Activated T-cell treated with anti-CD3 and anti-CD28 coated beads, Interleukin-2, amount 50 U/mL, for 24 hours (primary cell): ENCODE measurements around the gene ZNF17.
A peak's percentile ranks its signal among the peaks of the same experiment; 100 is the strongest.

Experiments
- DNase-seq: peaks from one replicate; pipeline ENCODE4 v3.0.0-alpha.2; 2020
- H3K27ac Mint-ChIP-seq: 2 replicates; pipeline ENCODE4 v1.8.0; 2020; ENCODE audit warnings: mild to moderate bottlenecking, mixed read lengths
- H3K27me3 Mint-ChIP-seq: 2 replicates; pipeline ENCODE4 v1.8.0; 2020; ENCODE audit warnings: mixed read lengths
- H3K36me3 Mint-ChIP-seq: 2 replicates; pipeline ENCODE4 v1.8.0; 2020; ENCODE audit warnings: low read depth, mixed read lengths
- H3K4me1 Mint-ChIP-seq: 2 replicates; pipeline ENCODE4 v1.8.0; 2020; ENCODE audit warnings: low read depth, mixed read lengths
- H3K4me3 Mint-ChIP-seq: 2 replicates; pipeline ENCODE4 v1.8.0; 2020; ENCODE audit warnings: mild to moderate bottlenecking, moderate library complexity, mixed read lengths
- H3K9me3 Mint-ChIP-seq: 2 replicates; pipeline ENCODE4 v1.8.0; 2020; ENCODE audit warnings: mixed read lengths

The ZNF17 gene

DNA sequence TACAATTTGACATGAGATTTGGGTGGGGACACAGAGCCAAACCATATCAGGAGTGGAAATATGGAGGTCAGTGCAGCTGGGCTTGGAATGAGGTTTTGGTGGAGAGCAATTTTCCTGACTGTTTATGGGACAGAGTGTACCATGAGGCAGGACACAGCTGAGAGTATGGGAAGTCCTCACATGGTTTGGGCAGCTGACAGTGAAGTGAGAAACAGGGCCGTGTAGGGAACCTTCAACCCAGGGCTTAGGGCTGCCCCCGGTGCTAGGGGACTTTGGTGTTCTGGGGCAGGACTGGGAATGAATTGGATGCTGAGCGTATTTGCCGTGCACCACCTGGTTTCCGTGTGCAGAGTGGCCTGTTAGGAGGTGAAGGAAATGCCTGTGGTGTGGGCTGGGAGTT, 15.3 kb upstream of the ZNF17 start:
- Mint-ChIP-seq H3K36me3 (peaks cover 95% of the 10 kb centered on the region), H3K4me3 (no peak overlapping the region), H3K27ac (no peak overlapping the region), H3K27me3 (no peaks in the 10 kb centered on the region), H3K4me1 (peaks cover 25% of the 10 kb centered on the region), H3K9me3 (peaks cover 63% of the 10 kb centered on the region)
- DNase-seq = no peak

DNA sequence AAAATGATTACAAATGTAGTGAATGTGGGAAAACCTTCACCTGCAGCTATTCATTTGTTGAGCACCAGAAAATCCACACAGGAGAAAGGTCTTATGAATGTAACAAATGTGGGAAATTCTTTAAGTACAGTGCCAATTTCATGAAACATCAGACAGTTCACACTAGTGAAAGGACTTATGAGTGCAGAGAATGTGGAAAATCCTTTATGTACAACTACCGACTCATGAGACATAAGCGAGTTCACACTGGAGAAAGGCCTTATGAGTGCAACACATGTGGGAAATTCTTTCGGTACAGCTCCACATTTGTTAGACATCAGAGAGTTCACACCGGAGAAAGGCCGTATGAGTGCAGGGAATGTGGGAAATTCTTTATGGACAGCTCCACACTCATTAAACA, 12.1 kb upstream of the ZNF17 start:
- Mint-ChIP-seq H3K27ac (no peak overlapping the region), H3K27me3 (no peaks in the 10 kb centered on the region), H3K36me3 (peaks cover 86% of the 10 kb centered on the region), H3K4me1 (peaks cover 6% of the 10 kb centered on the region), H3K9me3 (peaks cover 66% of the 10 kb centered on the region), H3K4me3 (no peak overlapping the region)
- DNase-seq = no peak

GRCh38 chr19:57403737-57404563, 7.0 kb upstream of the ZNF17 start:
- Mint-ChIP-seq H3K36me3 (peaks cover 35% of the 10 kb centered on the region), H3K27ac (no peak overlapping the region), H3K4me3 (no peak overlapping the region), H3K27me3 (no peaks in the 10 kb centered on the region), H3K9me3 (peaks cover 21% of the 10 kb centered on the region), H3K4me1 (peaks cover 6% of the 10 kb centered on the region)
- no peak for DNase-seq

DNA sequence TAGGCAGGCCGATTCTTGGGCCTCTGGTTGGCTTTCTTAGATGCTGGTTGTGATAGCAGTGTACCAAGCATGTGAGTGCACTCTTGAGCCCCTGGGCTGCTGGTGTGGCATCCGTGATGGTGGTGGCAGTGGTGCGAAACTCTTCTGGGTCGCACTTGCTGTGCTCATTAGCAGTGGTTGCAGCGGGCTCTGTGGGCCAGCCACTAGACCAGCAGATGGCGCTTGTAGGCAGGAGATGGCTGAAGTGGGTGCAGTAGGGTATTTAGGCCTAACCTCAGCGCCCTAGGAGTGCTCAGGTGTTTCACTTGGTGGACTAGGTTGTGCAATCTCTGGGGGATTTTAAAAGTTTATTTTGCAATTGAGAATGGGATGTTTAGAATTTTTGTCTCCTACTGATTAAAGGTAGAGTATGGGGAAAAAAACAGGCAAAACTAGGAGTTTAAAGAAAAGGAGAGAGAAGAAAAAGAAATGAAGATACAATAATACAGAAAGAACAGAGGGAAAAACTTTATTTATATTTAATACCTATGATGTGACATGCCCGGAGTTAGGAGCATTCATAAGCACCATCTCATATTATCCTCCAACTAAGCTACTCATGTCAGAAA, 4.3 kb upstream of the ZNF17 start:
- no peak overlapping the region for H3K4me3 Mint-ChIP-seq
- no peaks in the 10 kb centered on the region for H3K27me3 Mint-ChIP-seq
- H3K36me3 Mint-ChIP-seq = peaks cover 19% of the 10 kb centered on the region
- H3K4me1 Mint-ChIP-seq = peaks cover 14% of the 10 kb centered on the region
- peaks cover 16% of the 10 kb centered on the region for H3K9me3 Mint-ChIP-seq
- H3K27ac Mint-ChIP-seq = no peak overlapping the region
- peak; percentile 76 for DNase-seq

DNA sequence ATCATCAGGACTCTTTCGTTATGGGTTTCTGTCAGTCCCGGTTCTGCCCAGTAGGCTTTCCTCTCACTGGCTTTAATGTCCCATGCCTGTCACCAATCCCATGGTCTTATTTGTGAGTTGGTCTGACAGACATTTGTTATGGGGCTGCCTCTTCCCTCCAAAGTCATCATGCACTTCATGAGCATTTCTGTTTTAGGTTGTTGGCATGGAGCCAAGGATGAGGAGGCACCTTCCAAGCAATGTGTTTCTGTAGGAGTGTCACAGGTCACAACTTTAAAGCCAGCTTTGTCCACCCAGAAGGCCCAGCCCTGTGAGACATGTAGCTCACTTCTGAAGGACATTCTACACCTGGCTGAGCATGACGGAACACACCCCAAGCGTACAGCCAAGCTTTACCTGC, 8.5 kb downstream of the ZNF17 start:
- Mint-ChIP-seq H3K4me3 (no peak overlapping the region), H3K27ac (no peak overlapping the region), H3K4me1 (peaks cover 6% of the 10 kb centered on the region), H3K27me3 (no peaks in the 10 kb centered on the region), H3K9me3 (peaks cover 65% of the 10 kb centered on the region), H3K36me3 (peaks cover 90% of the 10 kb centered on the region)
- DNase-seq = no peak

- no peak overlapping the region for H3K4me3 Mint-ChIP-seq
- H3K36me3 Mint-ChIP-seq = peaks cover 77% of the 10 kb centered on the region
- DNase-seq = no peak
- peaks cover under 1% of the 10 kb centered on the region for H3K4me1 Mint-ChIP-seq
- peaks cover 57% of the 10 kb centered on the region for H3K9me3 Mint-ChIP-seq
- no peak overlapping the region for H3K27ac Mint-ChIP-seq
- H3K27me3 Mint-ChIP-seq = no peaks in the 10 kb centered on the region
These were observed 10.1 kb downstream of the ZNF17 start for GRCh38 chr19:57421037-57421436.

DNA sequence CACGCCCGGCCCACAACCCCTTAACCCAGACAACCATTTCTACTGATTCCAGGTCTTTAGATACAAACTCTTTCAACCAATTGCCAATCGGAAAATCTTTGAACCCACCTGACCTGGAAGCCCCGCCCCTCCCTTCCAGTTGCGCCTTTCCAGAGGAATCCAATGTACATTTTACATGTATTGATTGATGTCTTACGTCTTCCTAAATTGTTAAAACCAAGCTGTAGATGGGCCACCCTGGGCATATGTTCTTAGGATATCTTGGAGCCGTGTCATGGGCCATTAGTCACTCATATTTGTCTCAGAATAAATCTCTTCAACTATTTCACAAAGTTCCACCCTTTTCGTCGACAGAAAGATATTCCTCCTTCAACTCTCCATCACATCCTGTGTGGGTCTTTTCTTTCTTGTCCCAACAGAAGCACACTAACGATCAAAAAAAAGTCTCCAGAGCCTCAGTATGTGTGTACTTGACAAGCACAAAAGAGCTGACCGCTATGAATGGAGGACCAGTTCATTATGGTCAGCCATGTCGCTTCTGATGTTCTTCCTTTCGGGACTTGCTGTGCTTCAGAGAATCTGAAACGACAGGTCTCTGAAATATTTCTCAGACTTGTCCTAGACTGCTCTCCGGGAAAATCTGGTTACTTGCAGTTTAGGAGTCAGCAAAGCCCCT, 23.6 kb downstream of the ZNF17 start:
- Mint-ChIP-seq H3K9me3 (peaks cover 44% of the 10 kb centered on the region), H3K4me3 (peak overlapping the region; percentile 97), H3K36me3 (peaks cover 60% of the 10 kb centered on the region), H3K27ac (peak overlapping the region; percentile 97), H3K27me3 (no peaks in the 10 kb centered on the region), H3K4me1 (peaks cover 28% of the 10 kb centered on the region)
- DNase-seq = no peak

DNA sequence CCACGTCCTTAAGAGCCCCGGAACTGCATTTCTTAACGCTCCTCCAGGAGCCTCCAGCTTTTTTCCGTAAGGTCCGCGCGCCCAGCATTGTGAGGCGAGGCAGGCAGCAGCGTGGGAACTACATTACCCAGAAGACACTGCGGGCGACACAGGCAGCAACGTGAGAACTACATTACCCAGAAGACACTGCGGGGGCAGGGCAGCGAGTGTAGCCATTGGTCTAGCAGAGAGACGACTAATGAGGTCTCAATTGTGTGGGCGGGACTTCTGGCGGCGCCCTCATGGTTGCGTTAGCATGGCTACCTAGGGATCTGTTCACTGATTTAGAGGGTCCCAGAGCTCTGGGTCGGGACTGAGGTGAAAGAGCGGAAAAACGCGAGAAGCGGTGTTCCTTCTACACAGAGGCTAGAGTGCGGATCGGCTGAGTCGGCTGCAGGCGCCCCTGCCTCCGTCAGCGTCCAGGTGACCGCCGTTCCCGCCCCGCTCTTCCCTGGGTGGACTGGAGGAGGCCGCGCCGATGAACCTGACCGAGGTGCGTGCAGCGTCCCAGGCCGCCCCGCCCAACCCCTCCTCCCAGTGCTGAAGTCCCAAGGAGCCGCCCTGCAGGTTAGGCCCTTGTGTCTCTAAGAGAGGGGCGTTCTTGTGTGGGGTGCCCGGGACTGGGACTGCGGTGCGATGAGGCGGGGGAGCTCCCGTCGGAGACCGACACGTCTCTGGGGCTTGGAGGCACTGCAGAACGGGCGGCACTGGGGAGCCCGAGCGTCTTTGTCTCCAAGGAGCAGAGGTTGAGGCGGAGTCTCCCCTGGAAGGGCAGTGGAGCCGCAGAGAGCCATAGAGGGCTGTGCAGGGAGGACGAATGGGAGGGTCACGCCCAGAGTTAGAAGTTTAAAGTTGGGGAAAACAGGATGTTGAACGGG, 24.4 kb downstream of the ZNF17 start, which contains the start of gene ZNF749:
TSS of gene ZNF749 (plus strand) at position 264 of the 917 bp plus-strand sequence. CDS start at position 518, 254 bp downstream.
- Mint-ChIP-seq H3K9me3 (peaks cover 47% of the 10 kb centered on the region), H3K27me3 (no peaks in the 10 kb centered on the region), H3K27ac (peak within 1 kb of the TSS; percentile 97), H3K4me3 (peak within 1 kb of the TSS; percentile 97), H3K4me1 (peaks cover 28% of the 10 kb centered on the region), H3K36me3 (peaks cover 68% of the 10 kb centered on the region)
- DNase-seq = peak; percentile 94

DNA sequence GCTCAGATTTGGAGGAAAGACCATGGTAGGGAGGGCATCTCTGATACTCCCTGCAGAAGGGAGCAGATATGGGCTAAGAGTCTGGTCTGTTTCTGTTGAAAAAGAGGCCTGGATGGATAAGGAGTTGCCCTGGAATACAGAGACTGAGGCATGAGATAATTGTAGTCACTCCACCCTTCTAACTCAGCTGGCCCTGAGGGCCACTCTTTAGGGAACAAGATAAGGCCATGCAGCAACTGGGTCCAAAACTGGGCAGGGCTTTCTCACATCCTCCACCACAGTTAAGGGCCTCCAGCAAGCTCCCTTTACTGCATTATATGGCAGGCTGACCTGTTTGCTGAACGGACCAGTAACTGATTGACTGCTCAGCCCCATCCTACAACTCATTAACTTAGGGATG, 25.5 kb downstream of the ZNF17 start:
- no peak for DNase-seq
- peaks cover 74% of the 10 kb centered on the region for H3K36me3 Mint-ChIP-seq
- H3K27ac Mint-ChIP-seq = peak overlapping the region; percentile 97
- H3K27me3 Mint-ChIP-seq = no peaks in the 10 kb centered on the region
- H3K4me1 Mint-ChIP-seq = peaks cover 30% of the 10 kb centered on the region
- H3K4me3 Mint-ChIP-seq = peak overlapping the region; percentile 97
- peaks cover 51% of the 10 kb centered on the region for H3K9me3 Mint-ChIP-seq

GRCh38 chr19:57437931-57438330, 27.0 kb downstream of the ZNF17 start:
- DNase-seq = no peak
- Mint-ChIP-seq H3K27ac (no peak overlapping the region), H3K4me1 (peaks cover 30% of the 10 kb centered on the region), H3K36me3 (peaks cover 89% of the 10 kb centered on the region), H3K4me3 (no peak overlapping the region), H3K9me3 (peaks cover 61% of the 10 kb centered on the region), H3K27me3 (no peaks in the 10 kb centered on the region)

DNA sequence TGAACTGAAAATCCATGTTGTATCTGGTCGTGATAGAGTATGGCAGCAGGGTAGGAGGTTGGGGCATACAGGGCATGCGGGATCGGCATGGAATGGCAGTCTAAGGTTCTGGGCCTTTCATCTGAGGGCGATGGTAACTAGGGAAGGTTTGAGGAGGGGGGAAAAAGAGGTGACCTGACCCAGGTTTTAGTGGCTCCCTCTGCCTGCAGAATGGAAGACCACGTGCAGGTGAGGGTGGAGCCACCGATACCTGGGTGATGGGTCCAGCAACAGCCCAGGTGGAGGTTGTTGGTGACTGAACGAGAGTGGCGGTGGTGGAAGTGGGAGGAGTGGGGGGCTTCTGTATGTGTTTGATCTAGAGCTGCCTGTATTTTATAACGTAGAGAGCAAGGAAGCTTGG, 28.0 kb downstream of the ZNF17 start:
- H3K36me3 Mint-ChIP-seq = peaks cover 95% of the 10 kb centered on the region
- peaks cover 30% of the 10 kb centered on the region for H3K4me1 Mint-ChIP-seq
- no peak overlapping the region for H3K4me3 Mint-ChIP-seq
- DNase-seq = no peak
- no peaks in the 10 kb centered on the region for H3K27me3 Mint-ChIP-seq
- no peak overlapping the region for H3K27ac Mint-ChIP-seq
- H3K9me3 Mint-ChIP-seq = peaks cover 64% of the 10 kb centered on the region

- H3K4me1 Mint-ChIP-seq = peaks cover 8% of the 10 kb centered on the region
- DNase-seq = no peak
- H3K27me3 Mint-ChIP-seq = no peaks in the 10 kb centered on the region
- H3K4me3 Mint-ChIP-seq = no peak overlapping the region
- H3K27ac Mint-ChIP-seq = no peak overlapping the region
- peaks cover 76% of the 10 kb centered on the region for H3K9me3 Mint-ChIP-seq
- peaks cover 93% of the 10 kb centered on the region for H3K36me3 Mint-ChIP-seq
These were observed 31.2 kb downstream of the ZNF17 start for GRCh38 chr19:57441979-57442752.

GRCh38 chr19:57443121-57443696, 32.2 kb downstream of the ZNF17 start:
- peaks cover 6% of the 10 kb centered on the region for H3K4me1 Mint-ChIP-seq
- H3K36me3 Mint-ChIP-seq = peaks cover 93% of the 10 kb centered on the region
- H3K27me3 Mint-ChIP-seq = no peaks in the 10 kb centered on the region
- no peak for DNase-seq
- no peak overlapping the region for H3K4me3 Mint-ChIP-seq
- H3K9me3 Mint-ChIP-seq = peaks cover 73% of the 10 kb centered on the region
- H3K27ac Mint-ChIP-seq = no peak overlapping the region
